Central memory CD8-positive, alpha-beta T cell (primary cell): Measurements from ENCODE around the gene KRT13.

ENCODE experiments used
- ATAC-seq: fragments of 150-1000 bp; cut with Tn5 transposase; replicated peaks from 2 replicates; pipeline ENCODE4 v1.10.0; 2022; ENCODE audit warnings: mild to moderate bottlenecking, moderate FRiP score, moderate number of reproducible peaks; ENCODE audit not compliant: poor library complexity, severe bottlenecking; ENCODE audit errors: extremely low read depth
- DNase-seq, 2 donors: peaks; one replicate each; pipeline ENCODE4 v3.0.0; 2021; ENCODE audit warnings: low spot score in 2 of 2
- H3K27ac Mint-ChIP-seq: one replicate; pipeline ENCODE4 v1.8.0; 2022; ENCODE audit warnings: low read depth, mild to moderate bottlenecking, moderate library complexity, mixed read lengths
- H3K27me3 Mint-ChIP-seq: one replicate; pipeline ENCODE4 v1.8.0; 2022; ENCODE audit warnings: mixed read lengths
- H3K36me3 Mint-ChIP-seq: one replicate; pipeline ENCODE4 v1.8.0; 2022; ENCODE audit warnings: mild to moderate bottlenecking, moderate library complexity, mixed read lengths; ENCODE audit not compliant: insufficient read depth
- H3K4me1 Mint-ChIP-seq: one replicate; pipeline ENCODE4 v1.8.0; 2022; ENCODE audit warnings: mixed read lengths
- H3K4me3 Mint-ChIP-seq: one replicate; pipeline ENCODE4 v1.8.0; 2022; ENCODE audit warnings: mild to moderate bottlenecking, moderate library complexity, mixed read lengths
- H3K9me3 Mint-ChIP-seq: one replicate; pipeline ENCODE4 v1.8.0; 2022; ENCODE audit warnings: mixed read lengths

KRT13 gene

DNA sequence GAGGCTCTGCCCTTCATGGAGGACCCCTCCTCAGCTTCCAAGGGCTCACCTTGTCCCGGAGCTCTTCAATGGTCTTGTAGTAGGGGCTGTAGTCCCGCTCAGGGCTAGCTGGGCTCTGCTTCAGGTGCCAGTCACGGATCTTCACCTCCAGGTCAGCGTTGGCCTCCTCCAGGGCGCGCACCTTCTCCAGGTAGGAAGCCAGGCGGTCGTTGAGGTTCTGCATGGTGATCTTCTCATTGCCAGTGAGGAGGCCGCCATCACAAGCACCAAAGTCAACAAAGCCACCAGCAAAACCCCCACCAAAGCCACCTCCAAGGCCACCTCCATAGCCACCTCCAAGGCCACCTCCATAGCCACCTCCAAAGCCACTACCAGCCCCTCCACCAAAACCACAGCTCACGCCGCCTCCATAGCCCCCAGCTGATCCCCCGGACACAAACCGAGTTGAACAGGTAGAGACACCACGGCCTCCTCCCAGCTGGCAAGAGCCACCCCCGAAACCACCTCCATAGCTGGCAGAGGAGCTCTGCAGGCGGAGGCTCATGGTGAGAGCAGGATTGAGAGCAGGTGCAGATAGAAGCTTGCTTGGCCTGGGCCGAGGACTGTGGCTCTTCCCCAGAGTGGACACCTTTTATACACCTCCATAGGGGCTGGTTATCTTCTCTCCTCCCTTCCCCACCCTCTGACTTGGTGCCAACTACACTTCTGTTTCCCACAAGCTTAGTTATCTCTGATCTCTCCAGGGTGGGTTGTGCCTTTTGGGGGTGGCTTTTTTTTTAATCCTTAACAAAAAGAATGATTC lies at the start of gene KRT13:
KRT13 (minus strand) TSS at position 606 of the 802 bp plus-strand sequence; CDS start at position 544, 62 bp downstream.
- DNase-seq = no peak
- Mint-ChIP-seq H3K4me3 (no peak within 1 kb of the TSS), H3K36me3 (no peaks in the 10 kb centered on the region), H3K27ac (no peak within 1 kb of the TSS), H3K4me1 (no peaks in the 10 kb centered on the region), H3K27me3 (peaks cover 12% of the 10 kb centered on the region), H3K9me3 (no peaks in the 10 kb centered on the region)
- ATAC-seq = no peak

GRCh38 chr17:41553987-41554680 lies 48.7 kb upstream of the KRT13 start:
- no peak overlapping the region for H3K27ac Mint-ChIP-seq

GRCh38 chr17:41553176-41553575 lies 47.8 kb upstream of the KRT13 start:
- Mint-ChIP-seq H3K9me3 (no peaks in the 10 kb centered on the region), H3K27me3 (peaks cover 68% of the 10 kb centered on the region), H3K4me1 (peaks cover 13% of the 10 kb centered on the region), H3K27ac (no peak overlapping the region), H3K4me3 (no peak overlapping the region), H3K36me3 (no peaks in the 10 kb centered on the region)
- ATAC-seq (no peak), DNase-seq (no peak)

More at GRCh38 chr17:41553987-41554680, 48.7 kb upstream of the KRT13 start:
- H3K4me1 Mint-ChIP-seq = peaks cover 5% of the 10 kb centered on the region
- H3K27me3 Mint-ChIP-seq = peaks cover 76% of the 10 kb centered on the region
- ATAC-seq = no peak
- H3K4me3 Mint-ChIP-seq = no peak overlapping the region
- no peak for DNase-seq
- H3K9me3 Mint-ChIP-seq = no peaks in the 10 kb centered on the region
- H3K36me3 Mint-ChIP-seq = no peaks in the 10 kb centered on the region

DNA sequence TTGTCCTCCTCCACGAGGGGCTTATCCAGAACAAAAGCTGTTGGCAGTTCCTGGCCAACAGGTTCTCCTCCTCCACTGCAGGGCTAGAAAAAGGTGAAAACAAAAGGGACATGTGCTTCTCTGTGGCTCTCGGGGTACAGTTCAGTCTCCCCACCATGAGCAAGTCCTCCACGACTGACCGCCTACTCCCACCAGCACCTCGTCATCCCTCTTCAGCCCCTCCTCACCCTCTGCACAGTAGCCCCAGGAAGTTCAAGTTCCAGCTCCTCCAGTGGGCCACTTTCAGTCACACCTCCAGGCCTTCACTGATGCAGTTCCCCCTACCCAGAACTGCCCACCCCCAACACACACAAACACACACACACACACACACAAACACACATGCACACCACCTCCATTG lies 47.0 kb upstream of the KRT13 start:
- no peak for DNase-seq
- ATAC-seq = no peak
- Mint-ChIP-seq H3K36me3 (no peaks in the 10 kb centered on the region), H3K4me3 (no peak overlapping the region), H3K27ac (peak overlapping the region; percentile 62), H3K4me1 (peaks cover 17% of the 10 kb centered on the region), H3K9me3 (no peaks in the 10 kb centered on the region), H3K27me3 (peaks cover 67% of the 10 kb centered on the region)

DNA sequence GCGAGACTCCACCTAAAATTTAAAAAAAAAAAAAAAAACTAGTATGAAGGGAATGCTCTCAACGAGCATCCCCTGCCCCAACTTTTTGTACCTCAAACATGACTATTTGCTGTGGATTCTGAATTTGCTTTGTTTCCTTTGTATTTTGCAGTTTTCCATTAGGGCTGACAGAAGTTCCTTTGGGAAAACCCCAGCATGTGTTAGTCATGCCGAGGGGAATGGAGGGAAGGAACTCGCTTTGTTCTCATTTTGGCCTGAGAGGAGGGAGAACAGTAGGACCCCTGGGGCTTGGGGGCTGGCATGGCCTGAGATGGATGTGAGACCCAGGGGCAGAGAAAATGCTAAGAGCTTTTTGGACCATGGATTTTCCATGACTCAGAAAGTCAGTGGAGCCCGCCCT lies 46.0 kb upstream of the KRT13 start:
- Mint-ChIP-seq H3K4me1 (peaks cover 17% of the 10 kb centered on the region), H3K27me3 (peaks cover 58% of the 10 kb centered on the region), H3K4me3 (no peak overlapping the region), H3K27ac (no peak overlapping the region), H3K36me3 (no peaks in the 10 kb centered on the region), H3K9me3 (no peaks in the 10 kb centered on the region)
- DNase-seq (no peak), ATAC-seq (no peak)

DNA sequence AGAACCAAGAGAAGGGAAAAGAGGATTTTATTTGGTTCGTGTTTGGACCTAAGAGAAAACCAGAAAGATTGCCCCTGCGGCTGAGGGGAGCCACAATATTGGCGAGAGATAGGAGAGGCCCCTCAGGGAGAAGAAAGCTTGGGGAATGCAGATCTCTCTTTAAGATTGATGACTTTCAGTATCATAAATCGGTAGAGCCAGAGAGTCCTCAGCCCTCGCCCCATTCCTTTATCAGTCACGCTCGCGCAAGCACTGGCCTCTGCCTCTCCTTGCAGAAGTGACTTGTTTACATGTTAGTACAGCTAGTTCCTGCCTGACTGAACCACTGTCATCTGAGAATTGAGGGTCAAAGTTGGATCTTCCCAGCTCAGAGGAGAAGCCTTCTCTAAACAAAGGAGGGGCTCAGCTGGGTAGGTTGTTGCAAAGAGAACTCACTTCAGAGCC lies 44.2 kb upstream of the KRT13 start:
- no peak overlapping the region for H3K27ac Mint-ChIP-seq
- H3K4me3 Mint-ChIP-seq = peak overlapping the region; percentile 57
- no peaks in the 10 kb centered on the region for H3K9me3 Mint-ChIP-seq
- peaks cover 41% of the 10 kb centered on the region for H3K27me3 Mint-ChIP-seq
- no peaks in the 10 kb centered on the region for H3K36me3 Mint-ChIP-seq
- no peak for DNase-seq
- no peak for ATAC-seq
- H3K4me1 Mint-ChIP-seq = peaks cover 17% of the 10 kb centered on the region

GRCh38 chr17:41548844-41549595 lies 43.6 kb upstream of the KRT13 start:
- Mint-ChIP-seq H3K36me3 (no peaks in the 10 kb centered on the region), H3K9me3 (no peaks in the 10 kb centered on the region), H3K27me3 (peaks cover 35% of the 10 kb centered on the region), H3K4me1 (peaks cover 17% of the 10 kb centered on the region), H3K4me3 (peak overlapping the region; percentile 57), H3K27ac (peak overlapping the region; percentile 58)
- peak; percentile 76 to 82 for DNase-seq
- peak; percentile 84 for ATAC-seq

GRCh38 chr17:41547921-41548843 lies 42.8 kb upstream of the KRT13 start:
- Mint-ChIP-seq H3K4me3 (peak overlapping the region; percentile 57), H3K4me1 (peaks cover 17% of the 10 kb centered on the region), H3K9me3 (no peaks in the 10 kb centered on the region), H3K27me3 (peaks cover 26% of the 10 kb centered on the region), H3K27ac (peak overlapping the region; percentile 58), H3K36me3 (no peaks in the 10 kb centered on the region)
- ATAC-seq (no peak), DNase-seq (no peak)

DNA sequence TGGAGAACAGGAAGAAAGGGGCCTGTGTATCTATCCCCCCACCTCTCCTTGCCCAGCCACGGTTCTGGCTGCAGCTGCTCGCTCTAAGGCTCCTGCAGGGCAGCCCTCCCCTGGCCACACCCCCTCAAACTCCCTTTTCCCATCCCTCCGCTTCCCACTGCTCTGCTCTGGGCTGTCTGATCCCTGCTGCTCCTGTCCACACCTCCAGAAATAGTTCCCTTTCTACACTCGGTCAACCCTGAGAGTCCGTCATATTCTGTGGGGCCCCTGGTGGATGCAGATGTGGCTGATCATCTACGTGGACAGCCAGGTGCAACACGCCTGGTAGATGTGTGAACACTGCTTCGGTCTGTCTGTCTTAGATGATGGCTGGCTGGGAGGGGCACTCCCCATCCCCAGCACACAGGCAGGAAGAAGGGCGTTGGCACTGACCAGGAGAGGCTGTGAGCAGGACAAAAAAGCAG lies 42.0 kb upstream of the KRT13 start:
- H3K4me1 Mint-ChIP-seq = peaks cover 17% of the 10 kb centered on the region
- no peak for DNase-seq
- no peaks in the 10 kb centered on the region for H3K9me3 Mint-ChIP-seq
- peaks cover 19% of the 10 kb centered on the region for H3K27me3 Mint-ChIP-seq
- no peak overlapping the region for H3K27ac Mint-ChIP-seq
- H3K36me3 Mint-ChIP-seq = no peaks in the 10 kb centered on the region
- no peak for ATAC-seq
- H3K4me3 Mint-ChIP-seq = no peak overlapping the region

DNA sequence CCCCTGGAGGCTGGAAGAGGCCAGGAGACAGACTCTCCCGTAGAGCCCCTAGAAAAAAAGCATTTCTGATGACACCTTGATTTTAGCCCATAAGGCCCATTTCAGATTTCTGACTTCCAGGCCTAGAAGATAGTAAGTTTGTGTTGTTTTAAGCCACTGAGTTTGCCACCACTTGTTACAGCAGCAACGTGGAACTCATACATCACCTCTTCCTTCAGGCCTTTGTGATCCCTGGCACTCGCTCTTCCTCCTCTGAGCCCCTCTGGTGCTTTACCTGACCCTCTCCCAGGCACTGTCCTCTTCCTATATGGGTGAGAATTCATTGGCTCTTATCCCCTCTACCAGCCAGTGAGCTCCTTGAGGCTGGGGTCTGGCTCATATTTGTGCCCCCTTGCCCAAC lies 41.4 kb upstream of the KRT13 start:
- H3K4me3 Mint-ChIP-seq = no peak overlapping the region
- peaks cover 13% of the 10 kb centered on the region for H3K27me3 Mint-ChIP-seq
- H3K9me3 Mint-ChIP-seq = no peaks in the 10 kb centered on the region
- peaks cover 17% of the 10 kb centered on the region for H3K4me1 Mint-ChIP-seq
- H3K27ac Mint-ChIP-seq = no peak overlapping the region
- no peaks in the 10 kb centered on the region for H3K36me3 Mint-ChIP-seq
- no peak for ATAC-seq
- no peak for DNase-seq

GRCh38 chr17:41545829-41546410 lies 40.5 kb upstream of the KRT13 start:
- Mint-ChIP-seq H3K4me3 (no peak overlapping the region), H3K36me3 (no peaks in the 10 kb centered on the region), H3K4me1 (peaks cover 17% of the 10 kb centered on the region), H3K27me3 (peaks cover 8% of the 10 kb centered on the region), H3K9me3 (no peaks in the 10 kb centered on the region), H3K27ac (no peak overlapping the region)
- DNase-seq (no peak), ATAC-seq (no peak)
